RKO (cell line): ENCODE measurements around the gene VPS25.
"Not testable (repeated sequence)": the region's sequence is repeated elsewhere in the genome, so short reads cannot be mapped to it uniquely, and the experiment has no call there.

Source experiments
- DNase-seq: peaks from one replicate; pipeline ENCODE4 v3.0.0-alpha.2; 2016; ENCODE audit warnings: low spot score

The VPS25 gene

GRCh38 chr17:42773290-42774035 is at the start of gene VPS25:
TSS of gene VPS25 (plus strand) at chr17:42773449. CDS start at chr17:42773476, 27 bp downstream.
- peak; percentile 92 for DNase-seq

DNA sequence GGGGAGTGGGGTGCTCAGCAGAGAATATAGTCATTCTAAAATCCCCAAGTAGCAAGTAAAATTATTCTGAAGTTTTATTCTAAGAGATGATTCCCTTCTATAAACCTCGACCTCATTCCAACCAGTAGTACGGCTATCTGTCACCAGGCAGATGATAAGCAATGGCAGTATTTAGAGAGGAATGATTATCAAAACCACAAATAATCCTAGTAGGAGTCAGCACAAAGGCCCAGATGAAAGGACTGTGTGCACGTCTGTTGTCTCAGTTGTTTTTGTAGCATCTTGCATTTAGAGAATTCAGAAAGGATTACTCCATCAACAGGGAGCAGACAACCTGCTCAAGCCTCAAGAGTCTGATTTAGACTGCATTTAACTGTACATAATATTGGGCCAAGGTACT is 49.6 kb upstream of the VPS25 start:
- no peak for DNase-seq

- DNase-seq, result no peak
Observed at GRCh38 chr17:42725143-42725542, 48.1 kb upstream of the VPS25 start.

GRCh38 chr17:42740699-42741098 is 32.5 kb upstream of the VPS25 start:
- no peak for DNase-seq

DNA sequence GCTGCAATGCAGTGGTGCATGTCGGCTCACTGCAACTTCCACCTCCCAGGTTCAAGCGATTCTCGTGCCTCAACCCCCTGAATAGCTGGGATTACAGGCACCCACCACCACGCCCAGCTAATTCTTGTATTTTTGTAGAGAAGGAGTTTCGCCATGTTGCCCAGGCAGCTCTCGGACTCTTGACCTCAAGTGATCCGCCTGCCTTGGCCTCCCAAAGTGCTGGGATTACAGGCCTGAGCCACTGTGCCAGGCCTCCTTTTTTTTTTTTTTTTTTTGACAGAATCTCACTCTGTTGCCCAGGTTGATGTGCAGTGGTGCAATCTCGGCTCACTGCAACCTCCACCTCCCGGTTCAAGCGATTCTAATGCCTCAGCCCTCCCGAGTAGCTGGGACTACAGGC is 30.3 kb upstream of the VPS25 start:
- not testable (repeated sequence) for DNase-seq

GRCh38 chr17:42743595-42744282 is 29.5 kb upstream of the VPS25 start:
- DNase-seq, result peak; percentile 75

- DNase-seq, result peak; percentile 91
Observed at GRCh38 chr17:42744283-42744805, 28.9 kb upstream of the VPS25 start.

- peak; percentile 94 for DNase-seq
Observed at GRCh38 chr17:42744806-42745617, 28.2 kb upstream of the VPS25 start, which contains the start of gene EZH1. TSS of gene EZH1 (minus strand) at chr17:42745040. CDS start at chr17:42728941, 16,099 bp downstream.

DNA sequence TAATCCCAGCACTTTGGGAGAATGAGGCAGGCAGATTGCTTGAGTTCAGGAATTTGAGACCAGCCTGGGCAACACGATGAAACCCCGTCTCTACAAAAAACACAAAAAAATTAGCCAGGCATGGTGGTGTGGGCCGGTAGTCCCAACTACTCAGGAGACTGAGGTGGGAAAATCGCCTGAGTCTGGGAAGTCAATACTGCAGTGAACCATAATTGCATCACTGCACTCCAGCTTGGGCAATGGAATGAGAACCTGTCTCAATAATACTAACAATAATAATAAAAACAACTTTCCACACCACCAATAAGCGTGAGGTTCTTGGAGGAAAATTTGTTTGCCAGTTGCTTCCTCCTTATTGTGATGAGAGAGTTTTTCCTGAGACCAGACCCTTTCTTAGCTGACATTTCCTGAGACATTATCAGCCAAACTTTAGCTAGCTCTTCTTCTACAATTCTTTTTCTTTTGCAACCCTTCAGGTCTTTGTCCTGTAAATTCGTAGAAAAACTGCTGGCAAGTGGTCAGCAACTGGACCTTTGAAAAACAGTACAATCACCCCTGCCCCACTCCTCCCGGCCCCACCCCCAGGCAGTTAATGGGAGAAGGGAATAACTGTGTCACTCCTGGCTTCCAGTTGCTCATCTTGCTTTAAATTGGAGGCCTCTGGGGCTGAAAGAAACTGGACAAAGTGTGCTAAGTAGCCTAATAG is 24.9 kb upstream of the VPS25 start:
- no peak for DNase-seq

GRCh38 chr17:42748908-42749798 is 24.1 kb upstream of the VPS25 start:
- no peak for DNase-seq

DNA sequence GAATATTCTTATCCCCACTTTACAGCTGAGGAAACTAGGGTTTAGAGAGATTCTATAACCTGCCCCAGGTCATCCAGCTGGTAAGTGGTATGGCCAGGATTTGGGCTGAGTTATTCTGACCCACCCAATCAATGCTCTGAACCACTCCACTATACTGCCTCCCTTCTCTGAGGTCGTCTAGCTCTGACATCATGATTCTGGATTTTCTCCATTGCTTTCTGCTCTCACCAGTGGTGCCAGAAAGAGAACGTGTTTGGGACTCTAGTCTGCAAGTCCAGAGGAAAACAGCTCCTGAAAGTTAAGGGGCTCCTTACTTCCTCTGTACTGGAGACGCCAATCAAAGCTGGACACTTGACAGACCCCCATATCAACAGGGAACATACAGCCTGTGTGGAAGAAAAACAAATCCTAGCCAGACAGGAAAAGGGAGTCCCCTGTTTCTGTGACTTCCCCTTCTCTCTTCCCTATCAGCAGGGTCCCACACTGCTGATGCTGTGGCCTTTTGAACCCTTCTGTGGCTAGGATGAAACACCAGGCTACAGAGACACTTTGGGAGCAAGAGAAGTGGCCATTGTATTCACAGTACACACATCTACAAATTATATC is 22.4 kb upstream of the VPS25 start:
- DNase-seq, result no peak

DNA sequence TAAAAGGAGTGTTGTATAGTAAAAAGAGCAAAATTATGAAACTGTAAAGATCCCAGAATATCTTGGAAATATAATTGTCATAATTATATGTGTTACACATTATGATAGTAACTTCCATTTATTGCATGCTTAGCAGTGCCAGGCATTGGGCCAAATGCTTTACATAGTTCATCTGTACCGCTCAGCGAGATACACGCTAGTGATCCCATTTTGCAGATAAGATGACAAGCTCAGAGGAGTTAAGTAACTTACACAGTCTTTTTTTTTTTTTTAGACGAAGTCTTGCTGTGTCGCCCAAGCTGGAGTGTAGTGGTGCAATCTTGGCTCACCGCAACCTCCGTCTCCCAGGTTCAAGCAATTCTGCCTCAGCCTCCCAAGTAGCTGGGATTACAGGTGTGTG is 21.6 kb upstream of the VPS25 start:
- no peak for DNase-seq

DNA sequence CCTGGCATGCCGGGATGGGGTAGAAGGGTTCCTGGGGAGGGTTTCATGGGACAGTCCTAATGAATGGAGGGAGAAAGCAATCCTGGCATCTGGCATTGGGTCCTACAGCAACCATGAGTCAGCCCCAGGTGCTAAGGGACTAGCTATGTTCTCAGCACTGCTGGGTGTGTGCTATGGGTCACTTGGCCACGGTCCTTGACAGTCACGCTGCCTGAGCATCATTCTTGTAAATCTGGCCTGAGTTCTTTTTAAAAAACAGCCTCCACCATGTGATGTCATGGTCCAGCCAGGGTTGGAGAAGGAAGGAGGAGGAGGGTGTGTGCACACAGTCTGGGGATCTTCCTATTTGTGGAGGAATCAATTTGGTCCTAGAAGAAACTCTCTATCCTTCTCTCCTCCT is 18.5 kb upstream of the VPS25 start:
- peak; percentile 72 for DNase-seq

- no peak for DNase-seq
Observed at GRCh38 chr17:42759982-42760651, 13.1 kb upstream of the VPS25 start.

- DNase-seq, result no peak
Observed at GRCh38 chr17:42760652-42761581, 12.3 kb upstream of the VPS25 start, which contains the start of gene RAMP2. TSS of gene RAMP2 (plus strand) at chr17:42761227. CDS start at chr17:42761262, 35 bp downstream.

DNA sequence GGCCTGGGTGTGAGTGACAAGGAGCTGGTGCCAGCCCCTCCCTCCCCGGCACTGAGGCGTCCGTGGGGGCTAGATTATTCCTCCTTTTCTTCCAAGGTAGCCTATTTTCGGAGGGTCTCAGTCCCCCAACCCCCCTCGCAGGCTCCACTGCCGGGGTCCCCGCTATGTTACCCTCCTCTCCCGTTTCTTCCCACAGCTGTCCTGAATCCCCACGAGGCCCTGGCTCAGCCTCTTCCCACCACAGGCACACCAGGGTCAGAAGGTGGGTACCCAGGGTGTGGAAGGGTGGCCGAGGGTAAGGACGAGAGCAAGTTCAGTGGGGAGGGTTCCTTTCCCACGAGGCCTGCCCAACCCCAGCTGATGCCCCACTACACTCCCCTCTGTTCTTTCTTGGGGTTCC is 11.6 kb upstream of the VPS25 start:
- DNase-seq, result no peak

DNA sequence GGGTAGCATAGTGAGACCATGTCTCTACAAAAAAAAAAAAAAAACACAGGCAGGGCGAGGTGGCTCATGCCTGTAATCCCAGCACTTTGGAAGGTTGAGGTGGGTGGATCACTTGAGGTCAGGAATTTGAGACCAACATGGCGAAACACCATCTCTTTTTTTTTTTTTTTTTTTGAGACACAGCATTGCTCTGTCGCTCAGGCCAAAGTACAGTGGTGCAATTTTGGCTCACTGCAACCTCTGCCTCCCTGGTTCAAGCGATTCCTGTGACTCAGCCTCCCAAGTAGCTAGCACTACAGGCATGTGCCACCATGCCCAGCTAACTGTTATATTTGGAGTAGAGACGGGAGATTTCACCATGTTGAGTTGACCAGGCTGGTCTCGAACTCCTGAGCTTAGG is 7.1 kb upstream of the VPS25 start:
- DNase-seq, result no peak

GRCh38 chr17:42767512-42767911 is 5.7 kb upstream of the VPS25 start:
- DNase-seq, result no peak
